Heart right ventricle (tissue), 16 donors: Measurements from ENCODE around the gene CPNE2. TPM values are rescaled to one million over a fixed set of nuclear protein-coding genes. Genes with fewer than 3 reads are reported as not detected.

ENCODE experiments used
- ATAC-seq, 8 donors: fragments of 200-7000 bp; cut with Tn5 transposase; one replicate each; pipeline ENCODE4 v1.9.1; 2020; ENCODE audit warnings: mild to moderate bottlenecking in 8 of 8, moderate library complexity in 8 of 8, moderate number of reproducible peaks in 1 of 8
- DNase-seq, 2 donors: peaks; one replicate each; pipeline ENCODE4 v3.0.0-alpha.2; 2020
- H3K27ac ChIP-seq, 10 donors: fragments of 200-600 bp; sonication (generic) in 2 of 10; one replicate each; pipeline versions ENCODE4 v1.5.0 to v1.8.0; 2020 to 2022; ENCODE audit warnings: mild to moderate bottlenecking in 3 of 10
- H3K27me3 ChIP-seq, 7 donors: fragments of 200-600 bp; one replicate each; pipeline ENCODE4 v1.8.0; 2021 to 2022; ENCODE audit warnings: mild to moderate bottlenecking in 2 of 7
- H3K36me3 ChIP-seq, 9 donors: fragments of 200-600 bp; sonication (generic) in 1 of 9; one replicate each; pipeline versions ENCODE4 v1.5.0 to v1.8.0; 2020 to 2022; ENCODE audit warnings: mild to moderate bottlenecking in 2 of 9
- H3K4me1 ChIP-seq, 9 donors: fragments of 200-600 bp; sonication (generic) in 1 of 9; one replicate each; pipeline versions ENCODE4 v1.5.0 to v1.8.0; 2020 to 2022; ENCODE audit warnings: mild to moderate bottlenecking in 4 of 9
- H3K4me3 ChIP-seq, 10 donors: fragments of 200-600 bp; sonication (generic) in 2 of 10; one replicate each; pipeline versions ENCODE4 v1.5.0 to v1.8.0; 2020 to 2022; ENCODE audit warnings: mild to moderate bottlenecking in 7 of 10, moderate library complexity in 2 of 10
- H3K9me3 ChIP-seq, 11 donors: fragments of 200-600 bp in 10 of 11; sonication (generic) in 2 of 11; one replicate each; pipeline versions ENCODE4 v1.5.0 to v1.8.0; 2013 to 2022; ENCODE audit warnings: mild to moderate bottlenecking in 2 of 11, control low read depth in 1 of 11, moderate library complexity in 1 of 11
- CTCF ChIP-seq, 9 donors: fragments of 200-600 bp; sonication (generic) in 2 of 9; IDR thresholded peaks; one replicate each; pipeline versions ENCODE4 v1.5.0 to v1.8.0; 2021 to 2022; ENCODE audit warnings: antibody characterized with exemption in 9 of 9, mild to moderate bottlenecking in 5 of 9, moderate library complexity in 1 of 9
- WGBS, 2 donors: extraction: QIAGEN DNeasy Blood & Tissue Kit; methylation state at CpG; one replicate each; pipeline ENCODE4 v1.1.7; 2013; ENCODE audit warnings: inconsistent platforms in 1 of 2; 5-methylcytosine and 5-hydroxymethylcytosine counted together
- intact Hi-C, 10 donors: fragments of 100-400 bp; cut with DNase I; formaldehyde crosslinking; loops; one replicate each; pipeline versions ENCODE4 v1.11.1 to v1.14.2; 2022
- polyA plus RNA-seq, 2 donors: library from polyadenylated mRNA; stranded (reverse); fragments of 200-250 nt; gene quantifications; one replicate each; pipeline ENCODE4 v1.2.3, GENCODE V29; 2013
- total RNA-seq, 10 donors: library from RNA; stranded (reverse); fragmentation: NEBNext Ultra II Directional in 3 of 10; extraction: Animal tissue kit (Norgen Biotek cat#: 25700) in 3 of 10; gene quantifications; one replicate each; pipeline versions ENCODE4 v1.2.1 to v1.2.4, GENCODE V29; 2021 to 2023
- donor health status: Arrhythmogenic right ventricular cardiomyopathy.
- donor health status: ischemic (EF 13 %, LVEDD 7.1; RV severe dilation, severe dysfunction).
- donor health status: healthy with polysubstance abuse.
- donor health status: DM: no; HTN: yes; CAD: no.
- donor health status: DM: no; HTN: no; CAD: no.
- donor health status: ischemic (EF 25% LVEDD 6.9; RV normal size, moderate dysfunction).
- donor health status: ischemic (EF 25% LVEDD 5.7; RV mildly dilated, moderate dysfunction).
- donor health status: healthy.
- donor health status: DM: yes; HTN: yes; CAD: no.
- donor health status: Ischemic cardiomyopathy.
- donor health status: ischemic (EF 35%, LVEDD 5.7; RV mildly dilated, moderate dysfunction).
- donor health status: nonischemic (EF 11% LVEDD 7.7; RV severe dilation, severe dysfunction).
- donor health status: DM: yes; HTN: yes; CAD: no.
- donor health status: PGD.
- donor health status: ischemic (EF 29% LVEDD 5.4; RV normal size, mild dysfunction).
- donor health status: nonischemic (EF 23%, LVEDD 6.1; RV moderate dilation, normal function).

The CPNE2 gene
- total and polyA plus RNA-seq, 12 donors, result 6.5 to 32.1 (median 11.0) TPM

GRCh38 chr16:57104706-57105105 is 12.3 kb downstream of the CPNE2 start:
- Histone ChIP-seq H3K4me3 (no peak overlapping the region), H3K36me3 (no peaks in the 10 kb centered on the region), H3K4me1 (peaks cover 0 to 40% (median 26%) of the 10 kb centered on the region in 9 donors), H3K27me3 (no peaks in the 10 kb centered on the region), H3K9me3 (no peaks in the 10 kb centered on the region), H3K27ac (no peak overlapping the region)
- no peak for TF ChIP-seq CTCF (IDR thresholded peaks at IDR 0.05)
- DNase-seq, result no peak
- intact Hi-C loops, result loop anchor here in 2 of 10 donors (5.0 to 10.0 kb wide), 2 partner anchors 43 to 50 kb away; no protein-coding TSS in a partner anchor
- WGBS, 2 donors, result 62 to 76% methylated on average over 3 of the region's 3 CpGs
- no peak for ATAC-seq

GRCh38 chr16:57105184-57105583 is 12.8 kb downstream of the CPNE2 start:
- Histone ChIP-seq H3K9me3 (no peaks in the 10 kb centered on the region), H3K4me1 (peaks cover 0 to 35% (median 26%) of the 10 kb centered on the region in 9 donors), H3K36me3 (no peaks in the 10 kb centered on the region), H3K27me3 (no peaks in the 10 kb centered on the region), H3K4me3 (no peak overlapping the region), H3K27ac (no peak overlapping the region)
- DNase-seq (no peak), ATAC-seq (no peak)
- TF ChIP-seq CTCF (IDR thresholded peaks at IDR 0.05), result no peak
- 89 to 91% methylated on average over 7 of the region's 7 CpGs for WGBS, 2 donors
- intact Hi-C loops, result loop anchor here in 2 of 10 donors (5.0 to 10.0 kb wide), 2 partner anchors 42 to 50 kb away; no protein-coding TSS in a partner anchor

DNA sequence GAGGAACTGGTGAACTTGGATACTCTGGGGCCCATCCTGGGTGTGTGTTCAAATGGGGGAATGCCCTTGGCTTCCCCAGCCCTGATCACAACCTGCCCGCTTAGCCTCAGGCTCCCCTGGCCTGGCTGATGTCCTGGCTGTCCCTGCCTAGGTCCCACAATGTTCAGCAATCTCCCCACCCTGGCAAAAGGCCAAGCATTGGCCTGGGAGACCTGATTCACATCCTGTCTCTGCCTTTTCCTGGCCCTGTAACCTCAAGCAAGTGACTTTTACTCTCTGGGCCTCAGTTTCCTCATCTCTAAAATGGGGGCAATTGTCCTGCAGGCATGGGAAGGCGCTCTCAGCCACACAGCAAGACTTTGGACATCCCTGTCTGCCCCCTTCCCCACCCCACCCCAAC is 14.4 kb downstream of the CPNE2 start:
- 85 to 89% methylated on average over 2 of the region's 2 CpGs for WGBS, 2 donors
- peaks cover 0 to 37% (median 26%) of the 10 kb centered on the region in 9 donors for H3K4me1 ChIP-seq
- no peak for TF ChIP-seq CTCF (IDR thresholded peaks at IDR 0.05)
- ATAC-seq (peak in 7 of 8 donors; percentile 48 to 81 (median 76)), DNase-seq (peak; percentile 58 to 63)
- no peaks in the 10 kb centered on the region for H3K9me3 ChIP-seq
- peaks cover 0 to 5% (median 0%) of the 10 kb centered on the region in 9 donors for H3K36me3 ChIP-seq
- H3K27me3 ChIP-seq, result no peaks in the 10 kb centered on the region
- no peak overlapping the region for H3K27ac ChIP-seq
- no peak overlapping the region for H3K4me3 ChIP-seq
- intact Hi-C loops, result loop anchor here in 2 of 10 donors (5.0 to 10.0 kb wide), 2 partner anchors 41 to 48 kb away; no protein-coding TSS in a partner anchor

GRCh38 chr16:57107321-57107922 is 15.0 kb downstream of the CPNE2 start:
- H3K36me3 ChIP-seq, result peaks cover 0 to 5% (median 0%) of the 10 kb centered on the region in 9 donors
- WGBS, 2 donors, result 75% methylated on average over 9 of the region's 9 CpGs
- no peaks in the 10 kb centered on the region for H3K27me3 ChIP-seq
- H3K27ac ChIP-seq, result no peak overlapping the region
- H3K4me3 ChIP-seq, result no peak overlapping the region
- no peaks in the 10 kb centered on the region for H3K9me3 ChIP-seq
- TF ChIP-seq CTCF (IDR thresholded peaks at IDR 0.05), result no peak
- H3K4me1 ChIP-seq, result peaks cover 0 to 44% (median 28%) of the 10 kb centered on the region in 9 donors
- ATAC-seq (no peak), DNase-seq (no peak)
- intact Hi-C loops, result loop anchor here in 2 of 10 donors (5.0 to 10.0 kb wide), 2 partner anchors 40 to 47 kb away; no protein-coding TSS in a partner anchor
